Vagina (tissue), 2 donors: ENCODE results near the gene STXBP6.

Experiments
- POLR2A ChIP-seq, 2 donors: fragments of 450-650 bp; IDR thresholded peaks; one replicate each; pipeline ENCODE4 v1.6.1; 2017; ENCODE audit warnings: antibody characterized with exemption in 2 of 2, mild to moderate bottlenecking in 2 of 2, moderate library complexity in 2 of 2
- POLR2AphosphoS5 ChIP-seq, 2 donors: sonication (generic); formaldehyde crosslinking; IDR thresholded peaks; one replicate each; pipeline ENCODE4 v1.9.0; 2017; ENCODE audit warnings: antibody characterized with exemption in 2 of 2, mild to moderate bottlenecking in 2 of 2, low read depth in 1 of 2; ENCODE audit not compliant: insufficient read depth in 1 of 2
- TF ChIP-seq, protein P1 (sequence below), 3 experiments: fragments of 450-650 bp in 2 of 3; fragments of 200-600 bp in 1 of 3; sonication (generic) in 1 of 3; IDR thresholded peaks; one replicate each; pipeline ENCODE4 v1.5.1; 2017 to 2019; ENCODE audit warnings: antibody characterized with exemption in 3 of 3, mild to moderate bottlenecking in 2 of 3, moderate library complexity in 2 of 3

DNA sequence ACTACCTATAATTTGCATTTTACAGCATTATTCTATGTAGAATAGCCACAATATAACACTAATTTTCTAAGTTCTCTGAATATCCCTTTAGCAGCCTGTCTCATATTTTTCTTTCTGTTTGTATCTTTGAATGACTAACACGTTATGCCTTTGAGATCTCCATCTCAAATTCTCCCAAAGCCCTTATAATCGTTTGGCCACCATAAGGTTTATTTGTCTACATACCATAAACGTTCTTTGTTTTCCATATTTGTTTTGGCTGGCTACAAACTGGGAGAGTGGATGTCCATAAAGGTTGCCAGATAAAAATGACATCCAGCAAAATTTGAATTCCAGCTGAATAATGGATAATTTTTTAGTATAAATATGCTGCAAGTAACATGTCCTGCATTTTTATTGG, 203.7 kb downstream of the STXBP6 start:
- TF ChIP-seq, protein P1, sequence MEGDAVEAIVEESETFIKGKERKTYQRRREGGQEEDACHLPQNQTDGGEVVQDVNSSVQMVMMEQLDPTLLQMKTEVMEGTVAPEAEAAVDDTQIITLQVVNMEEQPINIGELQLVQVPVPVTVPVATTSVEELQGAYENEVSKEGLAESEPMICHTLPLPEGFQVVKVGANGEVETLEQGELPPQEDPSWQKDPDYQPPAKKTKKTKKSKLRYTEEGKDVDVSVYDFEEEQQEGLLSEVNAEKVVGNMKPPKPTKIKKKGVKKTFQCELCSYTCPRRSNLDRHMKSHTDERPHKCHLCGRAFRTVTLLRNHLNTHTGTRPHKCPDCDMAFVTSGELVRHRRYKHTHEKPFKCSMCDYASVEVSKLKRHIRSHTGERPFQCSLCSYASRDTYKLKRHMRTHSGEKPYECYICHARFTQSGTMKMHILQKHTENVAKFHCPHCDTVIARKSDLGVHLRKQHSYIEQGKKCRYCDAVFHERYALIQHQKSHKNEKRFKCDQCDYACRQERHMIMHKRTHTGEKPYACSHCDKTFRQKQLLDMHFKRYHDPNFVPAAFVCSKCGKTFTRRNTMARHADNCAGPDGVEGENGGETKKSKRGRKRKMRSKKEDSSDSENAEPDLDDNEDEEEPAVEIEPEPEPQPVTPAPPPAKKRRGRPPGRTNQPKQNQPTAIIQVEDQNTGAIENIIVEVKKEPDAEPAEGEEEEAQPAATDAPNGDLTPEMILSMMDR (IDR thresholded peaks at IDR 0.05): no peak
- no peak for TF ChIP-seq POLR2AphosphoS5 (IDR thresholded peaks at IDR 0.05; ENCODE audit: insufficient read depth in 1 of 2, low read depth in 1 of 2)
- no peak for TF ChIP-seq POLR2A (IDR thresholded peaks at IDR 0.05)
